Activated naive CD4-positive, alpha-beta T cell treated with anti-CD3 and anti-CD28 coated beads, Interleukin-2, amount 50 U/mL, for 16 hours (primary cell): ENCODE measurements around the gene ZBTB40.

Experiments used
- DNase-seq: peaks from one replicate; pipeline ENCODE4 v3.0.0-alpha.2; 2020

The ZBTB40 gene

GRCh38 chr1:22451702-22452480 is at the start of gene ZBTB40:
Gene ZBTB40, plus strand, starts transcription at chr1:22451851. Its CDS starts 38,098 bp downstream, at chr1:22489949.
- DNase-seq: peak; percentile 97

GRCh38 chr1:22402356-22403053 is 49.1 kb upstream of the ZBTB40 start:
- DNase-seq: no peak

GRCh38 chr1:22404486-22404885 is 47.2 kb upstream of the ZBTB40 start:
- DNase-seq: no peak

- no peak for DNase-seq
These were observed 44.7 kb upstream of the ZBTB40 start for GRCh38 chr1:22406722-22407495.

GRCh38 chr1:22408230-22408629 is 43.4 kb upstream of the ZBTB40 start:
- no peak for DNase-seq

- no peak for DNase-seq
These were observed 41.2 kb upstream of the ZBTB40 start for GRCh38 chr1:22410401-22410800.

- DNase-seq: no peak
These were observed 40.6 kb upstream of the ZBTB40 start for GRCh38 chr1:22410928-22411495.

- DNase-seq: no peak
These were observed 40.1 kb upstream of the ZBTB40 start for GRCh38 chr1:22411589-22411988.

GRCh38 chr1:22412932-22413727 is 38.5 kb upstream of the ZBTB40 start:
- DNase-seq: no peak

GRCh38 chr1:22413799-22414198 is 37.9 kb upstream of the ZBTB40 start:
- no peak for DNase-seq

- no peak for DNase-seq
These were observed 37.4 kb upstream of the ZBTB40 start for GRCh38 chr1:22414244-22414751.

- DNase-seq: no peak
These were observed 36.2 kb upstream of the ZBTB40 start for GRCh38 chr1:22415489-22415888.

GRCh38 chr1:22416555-22417454 is 34.8 kb upstream of the ZBTB40 start:
- peak; percentile 70 for DNase-seq

GRCh38 chr1:22417466-22417865 is 34.2 kb upstream of the ZBTB40 start:
- no peak for DNase-seq

- no peak for DNase-seq
These were observed 33.3 kb upstream of the ZBTB40 start for GRCh38 chr1:22418312-22418711.

GRCh38 chr1:22418933-22419382 is 32.7 kb upstream of the ZBTB40 start:
- DNase-seq: no peak

- peak; percentile 55 for DNase-seq
These were observed 31.1 kb upstream of the ZBTB40 start for GRCh38 chr1:22420455-22421053.

GRCh38 chr1:22426781-22427180 is 24.9 kb upstream of the ZBTB40 start:
- DNase-seq: no peak

- no peak for DNase-seq
These were observed 23.0 kb upstream of the ZBTB40 start for GRCh38 chr1:22428672-22429071.

GRCh38 chr1:22431965-22432364 is 19.7 kb upstream of the ZBTB40 start:
- DNase-seq: no peak

GRCh38 chr1:22434717-22435116 is 16.9 kb upstream of the ZBTB40 start:
- no peak for DNase-seq
